Peyer's patch (tissue), 4 donors: ENCODE results near the gene HAGH.

ENCODE experiments used
- CTCF ChIP-seq, 6 experiments: fragments of 450-650 bp in 4 of 6; fragments of 200-600 bp in 2 of 6; sonication (generic) in 1 of 6; IDR thresholded peaks; one replicate each; pipeline ENCODE4 v1.5.1; 2017 to 2019; ENCODE audit warnings: antibody characterized with exemption in 6 of 6, mild to moderate bottlenecking in 3 of 6, moderate library complexity in 1 of 6
- POLR2A ChIP-seq, 2 donors: fragments of 450-650 bp; IDR thresholded peaks; one replicate each; pipeline ENCODE4 v1.5.1; 2017; ENCODE audit warnings: antibody characterized with exemption in 2 of 2, mild to moderate bottlenecking in 2 of 2, moderate library complexity in 2 of 2

- peak; percentile 28 to 69 (median 51) for TF ChIP-seq CTCF (IDR thresholded peaks at IDR 0.05)
- no peak for TF ChIP-seq POLR2A (IDR thresholded peaks at IDR 0.05)
Observed at GRCh38 chr16:1863681-1864460, 37.2 kb upstream of the HAGH start.
